Omental fat pad (tissue), 4 donors: ENCODE measurements around the gene SPINT1. TPM values are rescaled to one million over a fixed set of nuclear protein-coding genes. Genes with fewer than 3 reads are reported as not detected.

Experiments used
- ATAC-seq: fragments of 150-250 bp; one replicate; pipeline ENCODE4 v1.9.1; 2016; ENCODE audit warnings: mild to moderate bottlenecking, moderate library complexity; ENCODE audit not compliant: low FRiP score
- DNase-seq: peaks from one replicate; pipeline ENCODE4 v3.0.0-alpha.2; 2019; ENCODE audit warnings: low spot score
- small RNA-seq: library from RNA; depleted of rRNA; stranded (forward); fragments of <200 nt; gene quantifications from one replicate; pipeline ENCODE3, GENCODE V24; 2016
- total RNA-seq, 4 donors: library from RNA; depleted of rRNA; stranded (reverse); fragments of >200 nt; gene quantifications; one replicate each; pipeline ENCODE4 v1.1.0, GENCODE V29; 2016
- TF ChIP-seq, protein P1 (sequence below), 3 donors: fragments of 450-650 bp; IDR thresholded peaks; one replicate each; pipeline ENCODE4 v1.5.1; 2016 to 2017; ENCODE audit warnings: antibody characterized with exemption in 3 of 3, mild to moderate bottlenecking in 3 of 3, moderate library complexity in 2 of 3

Gene SPINT1
- total RNA-seq, 4 donors from 2014 or later = 0.95 to 16.2 (median 11.7) TPM

DNA sequence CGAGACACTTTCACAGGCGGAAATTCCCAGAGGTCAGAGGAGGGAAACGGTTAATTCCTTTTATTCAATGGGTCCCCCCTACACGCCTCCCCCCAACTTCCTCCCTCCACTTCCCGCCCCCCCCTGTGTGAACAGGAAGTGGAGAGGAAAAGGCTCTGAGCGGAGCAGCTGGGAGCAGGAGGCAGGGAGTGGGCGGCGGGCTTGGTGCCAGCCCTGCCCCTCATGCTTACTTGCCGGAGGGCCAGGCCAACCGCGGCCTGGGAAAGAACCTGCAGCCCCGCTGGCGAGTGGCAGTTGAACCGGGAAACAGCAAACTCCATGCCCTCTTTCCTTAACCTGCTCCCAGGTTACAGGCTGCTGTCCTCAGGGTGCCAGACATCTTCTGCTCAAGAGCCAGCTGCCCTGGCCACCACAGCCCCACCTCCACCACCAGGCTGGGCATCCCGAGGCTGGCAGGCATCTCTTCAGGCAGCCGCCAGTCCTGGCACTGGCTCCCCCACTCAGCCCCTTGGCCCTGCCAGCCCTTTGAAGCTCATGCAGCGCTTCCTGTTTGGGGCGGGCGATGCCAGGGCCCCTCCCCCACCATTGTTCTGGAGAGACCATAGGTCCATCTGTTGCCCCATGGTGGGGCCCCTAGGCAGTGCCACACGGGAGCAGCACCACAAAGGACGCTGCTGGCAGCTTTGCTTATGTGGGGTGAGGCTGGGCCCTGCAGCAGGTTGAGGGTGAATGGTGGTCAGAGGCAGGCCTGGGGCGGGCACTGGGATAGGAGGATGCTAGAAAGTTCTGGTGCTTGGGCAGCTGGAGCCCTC, 63.3 kb downstream of the SPINT1 start:
- DNase-seq = no peak
- no peak for ATAC-seq
- TF ChIP-seq, protein P1, sequence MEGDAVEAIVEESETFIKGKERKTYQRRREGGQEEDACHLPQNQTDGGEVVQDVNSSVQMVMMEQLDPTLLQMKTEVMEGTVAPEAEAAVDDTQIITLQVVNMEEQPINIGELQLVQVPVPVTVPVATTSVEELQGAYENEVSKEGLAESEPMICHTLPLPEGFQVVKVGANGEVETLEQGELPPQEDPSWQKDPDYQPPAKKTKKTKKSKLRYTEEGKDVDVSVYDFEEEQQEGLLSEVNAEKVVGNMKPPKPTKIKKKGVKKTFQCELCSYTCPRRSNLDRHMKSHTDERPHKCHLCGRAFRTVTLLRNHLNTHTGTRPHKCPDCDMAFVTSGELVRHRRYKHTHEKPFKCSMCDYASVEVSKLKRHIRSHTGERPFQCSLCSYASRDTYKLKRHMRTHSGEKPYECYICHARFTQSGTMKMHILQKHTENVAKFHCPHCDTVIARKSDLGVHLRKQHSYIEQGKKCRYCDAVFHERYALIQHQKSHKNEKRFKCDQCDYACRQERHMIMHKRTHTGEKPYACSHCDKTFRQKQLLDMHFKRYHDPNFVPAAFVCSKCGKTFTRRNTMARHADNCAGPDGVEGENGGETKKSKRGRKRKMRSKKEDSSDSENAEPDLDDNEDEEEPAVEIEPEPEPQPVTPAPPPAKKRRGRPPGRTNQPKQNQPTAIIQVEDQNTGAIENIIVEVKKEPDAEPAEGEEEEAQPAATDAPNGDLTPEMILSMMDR (IDR thresholded peaks at IDR 0.05) = no peak

Small RNAs within 50 kb of the gene (small RNA-seq; reads per million reads assigned to genes)
- not detected for gene AC025166.1

Other genes with a start within 250 kb of the SPINT1 start
- 1 to 10 TPM in 2 of 4 donors, under 1 TPM in 2; 0.19 to 3.5 (median 1.1) TPM for gene KNL1, start 249.8 kb upstream of the SPINT1 start, total RNA-seq
- gene RAD51, start 148.9 kb upstream of the SPINT1 start, total RNA-seq = under 1 TPM in 2 of 4 donors, not detected in 2; 0.84 TPM
- 10 to 100 TPM; 32.8 to 50.8 (median 43.7) TPM for gene RMDN3, start 88.8 kb upstream of the SPINT1 start, total RNA-seq
- gene GCHFR, start 80.0 kb upstream of the SPINT1 start, total RNA-seq = 100 to 1,000 TPM in 2 of 4 donors, 10 to 100 TPM in 2; 42.5 to 129 (median 97.1) TPM
- gene C15orf62, start 74.1 kb upstream of the SPINT1 start, total RNA-seq = 1 to 10 TPM in 1 of 4 donors, under 1 TPM in 2, not detected in 1; 0.19 to 1.3 (median 0.50) TPM
- 10 to 100 TPM; 13.5 to 29.5 (median 21.1) TPM for gene ZFYVE19, start 37.0 kb upstream of the SPINT1 start, total RNA-seq
- gene DNAJC17, start 36.6 kb upstream of the SPINT1 start, total RNA-seq = 10 to 100 TPM in 3 of 4 donors, 1 to 10 TPM in 1; 8.8 to 21.1 (median 17.1) TPM
- not detected for gene PPP1R14D, start 15.3 kb upstream of the SPINT1 start, total RNA-seq
- gene RHOV, start 30.2 kb downstream of the SPINT1 start, total RNA-seq = not detected
- 10 to 100 TPM; 25.2 to 32.9 (median 28.9) TPM for gene VPS18, start 50.4 kb downstream of the SPINT1 start, total RNA-seq
- gene DLL4, start 85.3 kb downstream of the SPINT1 start, total RNA-seq = 10 to 100 TPM in 2 of 4 donors, 1 to 10 TPM in 2; 5.8 to 27.6 (median 10.1) TPM
- 10 to 100 TPM in 2 of 4 donors, 1 to 10 TPM in 1, under 1 TPM in 1; 0.63 to 63.6 (median 13.4) TPM for gene CHAC1, start 109.4 kb downstream of the SPINT1 start, total RNA-seq